GM12878 (cell line): ENCODE data around the gene ZBTB7B. TPM values are rescaled to one million over a fixed set of nuclear protein-coding genes. Genes with fewer than 3 reads are reported as not detected.
A peak's percentile ranks its signal among the peaks of the same experiment; 100 is the strongest.

Experiments
- ATAC-seq: fragments of 200-7000 bp; cut with Tn5 transposase; 3 replicates; pipeline ENCODE4 v1.9.1; 2020; ENCODE audit warnings: mild to moderate bottlenecking, moderate library complexity
- BruUV-seq: library from RNA; stranded (reverse); fragments of 400-500 nt; replicated peaks from 2 replicates; lab custom pipeline; 2021; lab: Mats Ljungman, UMichigan
- CTCF ChIA-PET: fragments of 300-600 bp; sonication (Branson Sonifier 250); formaldehyde crosslinking; extraction: SDS; loops from one replicate; lab custom pipeline; 2021; ENCODE audit warnings: inconsistent platforms; lab: Yijun Ruan, JAX
- POLR2A ChIA-PET: fragments of 350-600 bp; formaldehyde crosslinking; extraction: SDS; loops from one replicate; lab custom pipeline; 2021; ENCODE audit warnings: inconsistent platforms; lab: Charles Lee
- RAD21 ChIA-PET: fragments of 300-600 bp; sonication (Branson Sonifier 250); formaldehyde crosslinking; loops from one replicate; lab custom pipeline; 2023; ENCODE audit warnings: antibody characterized with exemption; ENCODE audit not compliant: unreplicated experiment; lab: Charles Lee
- SMC1A ChIA-PET: fragments of 300-600 bp; sonication (Branson Sonifier 250); formaldehyde crosslinking; loops from one replicate; lab custom pipeline; 2023; ENCODE audit not compliant: unreplicated experiment, uncharacterized antibody; lab: Charles Lee
- DNase-seq: peaks from one replicate; pipeline ENCODE4 v3.0.0-alpha.2; 2011; ENCODE audit warnings: low read depth, low spot score
- FAIRE-seq: peaks from 3 replicates; lab custom pipeline; 2011; peaks lifted over from hg19 to GRCh38; lab: Jason Lieb, UNC
- H2AFZ ChIP-seq: 2 replicates; pipeline ENCODE4 v1.6.0; 2011; ENCODE audit warnings: low read depth, low read length, control low read depth; ENCODE audit not compliant: control insufficient read depth
- H3K27ac ChIP-seq: 2 replicates; pipeline ENCODE4 v1.5.1; 2011; ENCODE audit warnings: control low read depth; ENCODE audit not compliant: control insufficient read depth, insufficient read depth
- H3K27me3 ChIP-seq, 2 experiments: replicated peaks in 1 of 2; 2 replicates each; pipeline versions ENCODE4 v1.6.0 to v1.6.1; 2011; ENCODE audit warnings: low read length in 1 of 2; ENCODE audit not compliant: control insufficient read depth in 2 of 2, insufficient read depth in 2 of 2
- H3K36me3 ChIP-seq, 2 experiments: 2 replicates each; pipeline ENCODE4 v1.5.1; 2011; ENCODE audit warnings: low read length in 1 of 2; ENCODE audit not compliant: control insufficient read depth in 2 of 2, insufficient read depth in 2 of 2
- H3K4me1 ChIP-seq: 2 replicates; pipeline ENCODE4 v1.6.1; 2011; ENCODE audit warnings: mild to moderate bottlenecking, low read length, moderate library complexity, mixed read lengths; ENCODE audit not compliant: control insufficient read depth, insufficient read depth
- H3K4me2 ChIP-seq: 2 replicates; pipeline ENCODE4 v1.6.0; 2011; ENCODE audit warnings: control low read depth; ENCODE audit not compliant: control insufficient read depth, insufficient read depth
- H3K4me3 ChIP-seq: fragments of 200-600 bp; sonication (generic); 2 replicates; pipeline ENCODE4 v1.5.1; 2016
- H3K79me2 ChIP-seq: 2 replicates; pipeline ENCODE4 v1.6.0; 2011; ENCODE audit warnings: low read length; ENCODE audit not compliant: control insufficient read depth, insufficient read depth
- H3K9ac ChIP-seq: 2 replicates; pipeline ENCODE4 v1.8.0; 2011; ENCODE audit warnings: low read length, control low read depth, mixed read lengths; ENCODE audit not compliant: control insufficient read depth, insufficient read depth
- H3K9me3 ChIP-seq: replicated peaks from 3 replicates; pipeline ENCODE4 v1.5.1; 2011; ENCODE audit warnings: mild to moderate bottlenecking, low read length; ENCODE audit not compliant: control insufficient read depth, insufficient read depth
- H4K20me1 ChIP-seq: 2 replicates; pipeline ENCODE4 v1.6.0; 2011; ENCODE audit not compliant: control insufficient read depth, insufficient read depth
- DPF2 ChIP-seq: fragments of 450-650 bp; IDR thresholded peaks from 2 replicates; pipeline ENCODE4 v1.6.1; 2017; ENCODE audit warnings: mild to moderate bottlenecking
- IKZF1 ChIP-seq: fragments of 450-650 bp; conservative IDR thresholded peaks from 2 replicates; pipeline ENCODE4 v1.6.1; 2017; ENCODE audit warnings: antibody characterized with exemption, mild to moderate bottlenecking
- JUNB ChIP-seq: IDR thresholded peaks from 2 replicates; pipeline ENCODE4 v1.6.1; 2016; ENCODE audit warnings: antibody characterized with exemption, mild to moderate bottlenecking
- WGBS: methylation state at CpG from one replicate; pipeline ENCODE4 v1.1.6; 2016; ENCODE audit warnings: low lambda C conversion rate; ENCODE audit not compliant: insufficient replicate concordance, insufficient coverage; ENCODE audit errors: missing lambda C conversion rate; 5-methylcytosine and 5-hydroxymethylcytosine counted together
- in situ Hi-C: fragments of 300-500 bp; cut with MboI; formaldehyde crosslinking; loops from 9 replicates; pipeline ENCODE4 v1.14.3; 2018; ENCODE audit warnings: mixed read lengths
- intact Hi-C: fragments of 100-400 bp; cut with micrococcal nuclease; formaldehyde crosslinking; loops from one replicate; pipeline ENCODE4 v1.14.2; 2022; ENCODE audit not compliant: unreplicated experiment
- polyA plus RNA-seq, 11 experiments: library from polyadenylated mRNA; depleted of rRNA in 4 of 11; unstranded in 6 of 11; stranded (reverse) in 5 of 11; fragments of >200 nt; fragmentation: Nextera tagmentation in 4 of 11; fragmentation: Illumina TruSeq in 1 of 11; extraction: Ambion mirVana in 4 of 11; extraction: Trizol in 1 of 11; gene quantifications; 1 replicate in 1 of 11; 2 replicates in 10 of 11; pipeline versions ENCODE4 v1.2.1 to v1.2.3, GENCODE V29; 2011 to 2016; ENCODE audit warnings: inconsistent platforms in 2 of 11, missing spikeins in 2 of 11, low read depth in 1 of 11
- total RNA-seq, 4 experiments: library from RNA; depleted of rRNA in 3 of 4; stranded (reverse); fragments of >200 nt in 3 of 4; fragmentation: Illumina TruSeq in 1 of 4; extraction: Trizol in 1 of 4; gene quantifications; 2 replicates each; pipeline versions ENCODE4 v1.2.1 to v1.2.3, GENCODE V29; 2013 to 2021

Gene ZBTB7B
- total and polyA plus RNA-seq, 10 of the 15 experiments (the other 5 are each of a cell fraction or from before 2014, with no cell fraction given): 0.11 to 44.9 (median 11.3) TPM

DNA sequence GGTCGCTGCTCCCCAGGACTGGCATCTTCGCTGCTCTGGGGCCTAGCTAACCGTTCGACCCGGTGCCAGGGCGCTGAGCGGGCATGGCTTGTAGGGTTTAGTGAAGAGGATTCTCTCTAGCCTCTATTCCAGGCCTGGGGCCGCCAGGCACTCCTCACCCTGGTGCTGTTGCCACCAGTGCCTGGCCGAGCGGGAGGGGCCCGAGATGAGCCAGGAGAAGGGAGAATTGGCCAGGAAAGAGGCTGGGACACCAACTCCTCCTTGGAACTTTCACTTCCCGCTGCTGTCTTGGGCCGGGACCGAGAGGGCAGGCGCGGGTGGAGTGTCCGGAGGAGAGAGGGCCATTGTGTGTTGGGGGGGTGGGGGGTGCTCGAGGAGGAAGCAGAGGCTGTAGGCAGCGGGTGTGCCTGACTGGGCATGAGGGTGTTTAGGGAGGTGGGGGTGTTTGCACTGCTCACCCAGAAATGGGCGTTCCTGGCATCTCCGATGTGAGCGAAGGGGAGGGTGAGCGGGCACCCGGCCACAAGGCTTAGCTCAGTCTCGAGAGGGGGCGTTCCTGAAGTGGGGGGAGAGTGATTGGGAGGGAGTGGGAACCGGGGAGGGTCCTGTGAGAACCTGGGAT lies 49.3 kb downstream of the ZBTB7B start:
- no peak for FAIRE-seq
- DNase-seq: no peak
- peak; percentile 56 for ATAC-seq
- Histone ChIP-seq H3K27me3 (no peaks in the 10 kb centered on the region), H3K4me3 (peak overlapping the region; percentile 91), H3K9me3 (no peaks in the 10 kb centered on the region), H2AFZ (peak overlapping the region; percentile 70), H3K4me2 (peak overlapping the region; percentile 96), H3K27ac (no peak overlapping the region), H3K36me3 (no peaks in the 10 kb centered on the region), H3K79me2 (no peaks in the 10 kb centered on the region; the same call in 1 of the 2 replicates), H3K4me1 (peaks cover 13% of the 10 kb centered on the region), H4K20me1 (no peaks in the 10 kb centered on the region), H3K9ac (peak overlapping the region; percentile 65)
- BruUV-seq: no TSS peak
- intact Hi-C loops (no loop called here), in situ Hi-C loops (no loop called here)
- CTCF ChIA-PET: interaction anchor here (0.9 to 3.7 kb wide), 11 partner anchors 9 to 492 kb away, joined by 3 to 27 read pairs (median 6); partner anchors contain the start of gene KRTCAP2
- RAD21 ChIA-PET: interaction anchor here (0.5 to 2.7 kb wide), 9 partner anchors 8 to 571 kb away, joined by 3 to 16 read pairs (median 5); partner anchors contain the start of gene PBXIP1
- POLR2A ChIA-PET: interaction anchor here (1.1 to 1.7 kb wide), 4 partner anchors 35 to 182 kb away, joined by 3 to 8 read pairs (median 6); partner anchors contain the start of gene KCNN3
- WGBS: 2% methylated on average over 26 of the region's 27 CpGs
- SMC1A ChIA-PET: interaction anchor here (1.5 to 2.4 kb wide), 2 partner anchors 10 to 33 kb away, joined by 3 to 12 read pairs; no protein-coding TSS in a partner anchor
- TF ChIP-seq JUNB (no peak), DPF2 (0 out of 2 replicates have a peak, but pooled peaks have one; percentile 14), IKZF1 (0 out of 2 replicates have a peak, but pooled peaks have one; percentile 28)
